RWPE2 (cell line): ENCODE results near the gene PLPPR1.

Source experiments
- ATAC-seq: fragments of 200-7000 bp; cut with Tn5 transposase; 3 replicates; pipeline ENCODE4 v1.9.1; 2021; ENCODE audit warnings: low read depth
- DNase-seq: peaks from one replicate; pipeline ENCODE4 v3.0.0-alpha.2; 2020; ENCODE audit warnings: low spot score
- H3K27ac ChIP-seq: fragments of 450-650 bp; 2 replicates; pipeline ENCODE4 v1.5.1; 2017; ENCODE audit warnings: mild to moderate bottlenecking; ENCODE audit not compliant: poor library complexity, severe bottlenecking
- H3K27me3 ChIP-seq: fragments of 250-450 bp; sonication (Bioruptor Pico); 2 replicates; pipeline ENCODE4 v1.5.1; 2021; ENCODE audit warnings: mild to moderate bottlenecking, moderate library complexity; ENCODE audit not compliant: insufficient read depth, poor library complexity, severe bottlenecking
- H3K36me3 ChIP-seq: fragments of 250-450 bp; sonication (Bioruptor Pico); 2 replicates; pipeline ENCODE4 v1.5.1; 2020; ENCODE audit warnings: low read depth, mild to moderate bottlenecking, moderate library complexity
- H3K4me1 ChIP-seq: fragments of 250-450 bp; sonication (Bioruptor Pico); 2 replicates; pipeline ENCODE4 v1.5.1; 2021; ENCODE audit warnings: mild to moderate bottlenecking, moderate library complexity; ENCODE audit not compliant: insufficient read depth, poor library complexity, severe bottlenecking
- H3K4me3 ChIP-seq: fragments of 250-450 bp; sonication (Bioruptor Pico); 2 replicates; pipeline ENCODE4 v1.5.1; 2021; ENCODE audit warnings: mild to moderate bottlenecking, moderate library complexity; ENCODE audit not compliant: severe bottlenecking
- H3K9me3 ChIP-seq: fragments of 250-450 bp; sonication (Bioruptor Pico); 2 replicates; pipeline ENCODE4 v1.5.1; 2021; ENCODE audit warnings: mild to moderate bottlenecking, moderate library complexity; ENCODE audit not compliant: severe bottlenecking
- CTCF ChIP-seq: fragments of 450-650 bp; IDR thresholded peaks from one replicate; pipeline ENCODE4 v1.5.1; 2017; ENCODE audit warnings: mild to moderate bottlenecking, moderate library complexity; ENCODE audit not compliant: poor library complexity, severe bottlenecking

Gene PLPPR1

DNA sequence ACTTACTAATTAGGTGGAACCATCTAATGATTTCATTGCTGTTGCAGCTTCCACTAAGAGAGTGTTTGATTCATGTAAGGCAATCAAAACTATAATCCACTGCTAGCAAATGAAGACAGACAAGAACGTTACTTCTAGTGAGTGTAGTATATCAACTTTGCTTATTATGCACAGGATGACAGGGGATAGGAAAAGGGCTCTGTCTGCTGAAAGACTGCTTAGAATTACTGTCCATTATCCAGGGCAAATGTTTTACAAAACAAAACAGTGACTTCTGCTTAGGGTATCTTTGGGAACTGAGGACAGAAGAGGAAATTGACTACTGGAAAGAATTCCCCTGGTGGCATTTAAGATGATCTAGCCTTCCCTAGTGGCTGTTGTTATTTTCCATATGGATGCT, 40.2 kb downstream of the PLPPR1 start:
- H3K36me3 ChIP-seq = no peaks in the 10 kb centered on the region
- no peak overlapping the region for H3K27ac ChIP-seq
- no peak for TF ChIP-seq CTCF
- H3K4me1 ChIP-seq = no peaks in the 10 kb centered on the region
- DNase-seq (no peak), ATAC-seq (no peak)
- no peaks in the 10 kb centered on the region for H3K9me3 ChIP-seq
- no peaks in the 10 kb centered on the region for H3K27me3 ChIP-seq
- H3K4me3 ChIP-seq = no peak overlapping the region

- Histone ChIP-seq H3K4me1 (no peaks in the 10 kb centered on the region), H3K4me3 (no peak overlapping the region), H3K9me3 (no peaks in the 10 kb centered on the region), H3K36me3 (no peaks in the 10 kb centered on the region), H3K27me3 (peaks cover 3% of the 10 kb centered on the region), H3K27ac (no peak overlapping the region)
- no peak for ATAC-seq
- no peak for DNase-seq
- no peak for TF ChIP-seq CTCF
These were observed 43.7 kb downstream of the PLPPR1 start for GRCh38 chr9:101072259-101072658.

- ATAC-seq = no peak
- TF ChIP-seq CTCF = no peak
- Histone ChIP-seq H3K36me3 (no peaks in the 10 kb centered on the region), H3K4me3 (no peak overlapping the region), H3K27ac (no peak overlapping the region), H3K27me3 (peaks cover 3% of the 10 kb centered on the region), H3K4me1 (no peaks in the 10 kb centered on the region), H3K9me3 (no peaks in the 10 kb centered on the region)
- DNase-seq = no peak
These were observed 44.6 kb downstream of the PLPPR1 start for GRCh38 chr9:101073122-101073521.

GRCh38 chr9:101081641-101082040, 53.1 kb downstream of the PLPPR1 start:
- no peak for ATAC-seq
- H3K27ac ChIP-seq = no peak overlapping the region
- no peak for DNase-seq
- H3K4me3 ChIP-seq = no peak overlapping the region
- no peaks in the 10 kb centered on the region for H3K9me3 ChIP-seq
- no peaks in the 10 kb centered on the region for H3K27me3 ChIP-seq
- TF ChIP-seq CTCF = no peak
- no peaks in the 10 kb centered on the region for H3K36me3 ChIP-seq
- no peaks in the 10 kb centered on the region for H3K4me1 ChIP-seq

DNA sequence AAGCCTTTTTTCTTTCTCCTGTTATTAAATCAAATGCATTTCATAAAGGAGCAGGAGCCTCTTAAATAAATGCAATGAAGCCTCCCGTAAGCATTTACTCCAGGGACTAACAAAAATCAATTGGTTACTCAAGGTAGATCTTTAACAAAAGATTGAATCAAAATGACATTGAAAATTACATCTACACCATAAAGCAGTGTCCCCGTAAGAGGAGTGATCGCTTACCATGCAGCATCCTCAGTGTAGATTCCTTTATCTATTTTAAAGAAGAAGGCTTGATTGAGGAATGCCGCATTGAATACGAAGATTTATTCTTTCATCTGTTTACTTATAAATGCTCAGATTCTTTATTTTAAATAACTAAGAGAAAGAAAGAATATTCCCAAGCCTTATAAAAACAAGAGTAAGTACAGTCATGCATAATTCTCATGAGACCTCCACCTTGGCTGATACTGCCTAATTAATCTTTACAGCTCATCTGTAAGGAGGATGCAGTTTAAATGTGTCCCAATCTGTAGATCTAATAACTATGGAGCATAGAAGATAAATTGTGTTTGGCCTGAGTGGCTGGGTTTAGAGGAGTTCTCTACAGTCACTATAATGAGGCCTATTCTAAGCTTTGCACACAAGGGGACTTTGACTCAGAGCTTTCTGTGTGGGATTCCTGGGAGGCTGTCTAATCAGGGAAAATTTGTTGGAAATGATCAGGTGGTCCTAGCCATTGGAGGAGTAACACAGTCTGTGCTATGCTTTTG, 55.1 kb downstream of the PLPPR1 start:
- H3K27me3 ChIP-seq = no peaks in the 10 kb centered on the region
- H3K9me3 ChIP-seq = no peaks in the 10 kb centered on the region
- ATAC-seq = no peak
- H3K36me3 ChIP-seq = no peaks in the 10 kb centered on the region
- no peak overlapping the region for H3K27ac ChIP-seq
- TF ChIP-seq CTCF = no peak
- no peaks in the 10 kb centered on the region for H3K4me1 ChIP-seq
- H3K4me3 ChIP-seq = no peak overlapping the region
- no peak for DNase-seq
